ENCODE measurements around the gene INSIG1. TPM values are rescaled to one million over a fixed set of nuclear protein-coding genes. Genes with fewer than 3 reads are reported as not detected.

INSIG1 gene
- total and polyA plus RNA-seq, 2 experiments from 2014 or later, result 70.3 to 131 TPM

GRCh38 chr7:155340071-155340531, 42.4 kb downstream of the INSIG1 start:
- Mint-ChIP-seq H3K27me3 (ENCODE audit: insufficient read depth, low read depth, poor library complexity) (peaks cover 2% of the 10 kb centered on the region), H3K36me3 (ENCODE audit: low read depth) (no peaks in the 10 kb centered on the region; the same call in 2 of the 3 replicates), H3K4me1 (0 out of 3 replicates have a peak, but pooled peaks cover 3% of the 10 kb centered on the region), H3K27ac (no peak overlapping the region), H3K4me3 (no peak overlapping the region), H3K9me3 (no peaks in the 10 kb centered on the region; the same call in 2 of the 3 replicates)
- Histone ChIP-seq H4K20me1 (replicated peaks; ENCODE audit: insufficient read depth) (no peaks in the 10 kb centered on the region), H3K36me3 (ENCODE audit: insufficient read depth) (no peaks in the 10 kb centered on the region), H3K79me2 (replicated peaks; ENCODE audit: insufficient read depth) (no peaks in the 10 kb centered on the region), H3K27ac (ENCODE audit: low read depth) (no peak overlapping the region), H3K4me1 (ENCODE audit: insufficient read depth) (no peaks in the 10 kb centered on the region), H3F3A (replicated peaks; ENCODE audit: low read depth) (no peaks in the 10 kb centered on the region), H3K4me2 (no peak overlapping the region), H3K4me3 (no peak overlapping the region), H3K27me3 (ENCODE audit: insufficient read depth) (no peaks in the 10 kb centered on the region), H3K9me2 (ENCODE audit: insufficient read depth) (no peaks in the 10 kb centered on the region), H2AFZ (no peak overlapping the region)
- ATAC-seq (no peak), DNase-seq (ENCODE audit: low spot score) (no peak)
- TF ChIP-seq EZH2 (IDR thresholded peaks at IDR 0.05; ENCODE audit: low read depth, unreplicated experiment) (no peak), STAT1 (IDR thresholded peaks at IDR 0.05; ENCODE audit: unreplicated experiment) (no peak), ETS1 (IDR thresholded peaks at IDR 0.05) (no peak), ZNF331 (CRISPR knock-in tag; IDR thresholded peaks at IDR 0.05; ENCODE audit: low read depth) (no peak), CREB1 (CRISPR knock-in tag; IDR thresholded peaks at IDR 0.05; ENCODE audit: low read depth) (no peak), NANOG (IDR thresholded peaks at IDR 0.05; ENCODE audit: borderline replicate concordance) (no peak), ZNF462 (CRISPR knock-in tag; IDR thresholded peaks at IDR 0.05) (no peak), CTCF (conservative IDR thresholded peaks at IDR 0.05; ENCODE audit: low read depth in 2 of 2) (no peak), ZNF114 (CRISPR knock-in tag; IDR thresholded peaks at IDR 0.05) (no peak), POLR2AphosphoS5 (IDR thresholded peaks at IDR 0.05; ENCODE audit: low read depth) (no peak), JUNB (IDR thresholded peaks at IDR 0.05; ENCODE audit: unreplicated experiment) (no peak), EZH2phosphoT487 (IDR thresholded peaks at IDR 0.05; ENCODE audit: unreplicated experiment) (no peak), REST (IDR thresholded peaks at IDR 0.05; ENCODE audit: unreplicated experiment) (no peak)

All from GM23338 (cell line).